Neural cell (in vitro differentiated cells): Measurements from ENCODE around the gene PTPRN2. TPM values are rescaled to one million over a fixed set of nuclear protein-coding genes. Genes with fewer than 3 reads are reported as not detected.

ENCODE experiments used
- H2AFZ ChIP-seq: fragments of 200-600, 300-800 bp; sonication (generic), shearing (Covaris generic); 2 replicates; pipeline ENCODE4 v1.6.0; 2014; ENCODE audit warnings: low read depth, mild to moderate bottlenecking, antibody characterized with exemption, low read length, moderate library complexity
- H3F3A ChIP-seq: fragments of 200-600 bp; shearing (Covaris generic); 2 replicates; pipeline ENCODE4 v1.6.1; 2016; ENCODE audit warnings: mild to moderate bottlenecking, moderate library complexity, mixed read lengths, antibody characterized with exemption, low read length; ENCODE audit not compliant: insufficient read depth, poor library complexity, severe bottlenecking
- H3K27ac ChIP-seq: fragments of 200-600, 300-800 bp; sonication (generic), shearing (Covaris generic); 2 replicates; pipeline ENCODE4 v1.5.1; 2014; ENCODE audit warnings: mild to moderate bottlenecking, low read length, moderate library complexity
- H3K27me3 ChIP-seq: fragments of 300-800, 200-600 bp; sonication (generic), shearing (Covaris generic); 2 replicates; pipeline ENCODE4 v1.6.0; 2014; ENCODE audit warnings: mild to moderate bottlenecking, low read depth, low read length, moderate library complexity; ENCODE audit not compliant: insufficient read depth
- H3K36me3 ChIP-seq: fragments of 300-800, 200-600 bp; sonication (generic), shearing (Covaris generic); 2 replicates; pipeline ENCODE4 v1.5.1; 2014; ENCODE audit warnings: mild to moderate bottlenecking, antibody characterized with exemption, low read length, moderate library complexity; ENCODE audit not compliant: insufficient read depth
- H3K4me2 ChIP-seq: fragments of 300-800, 200-600 bp; sonication (generic), shearing (Covaris generic); 2 replicates; pipeline ENCODE4 v1.6.0; 2014; ENCODE audit warnings: mild to moderate bottlenecking, low read length
- H3K4me3 ChIP-seq: fragments of 300-800, 200-600 bp; sonication (generic), shearing (Covaris generic); 2 replicates; pipeline ENCODE4 v1.5.1; 2014; ENCODE audit warnings: mild to moderate bottlenecking, low read length, moderate library complexity
- H3K79me2 ChIP-seq: fragments of 200-600 bp; shearing (Covaris generic); replicated peaks from 2 replicates; pipeline ENCODE4 v1.6.0; 2014; ENCODE audit warnings: mild to moderate bottlenecking, low read length, moderate library complexity; ENCODE audit not compliant: insufficient read depth
- H3K9ac ChIP-seq: fragments of 300-800, 200-600 bp; sonication (generic), shearing (Covaris generic); 2 replicates; pipeline ENCODE4 v1.6.1; 2016; ENCODE audit warnings: mild to moderate bottlenecking, low read length, mixed read lengths
- H3K9me2 ChIP-seq: fragments of 200-600 bp; shearing (Covaris generic); 2 replicates; pipeline ENCODE4 v1.6.1; 2016; ENCODE audit warnings: mild to moderate bottlenecking, low read length, mixed read lengths; ENCODE audit not compliant: insufficient read depth
- H3K9me3 ChIP-seq: fragments of 200-600, 300-800 bp; sonication (generic), shearing (Covaris generic); 2 replicates; pipeline ENCODE4 v1.6.1; 2016; ENCODE audit warnings: mild to moderate bottlenecking, mixed run types, low read length, moderate library complexity, mixed read lengths
- H4K20me1 ChIP-seq: fragments of 200-600 bp; shearing (Covaris generic); 2 replicates; pipeline ENCODE4 v1.6.1; 2016; ENCODE audit warnings: mild to moderate bottlenecking, mixed run types; ENCODE audit not compliant: insufficient read depth
- CTCF ChIP-seq: fragments of 450-650 bp; IDR thresholded peaks from 2 replicates; pipeline ENCODE4 v1.5.1; 2014; ENCODE audit warnings: antibody characterized with exemption, mild to moderate bottlenecking, moderate library complexity; ENCODE audit not compliant: poor library complexity, severe bottlenecking
- EP300 ChIP-seq: fragments of 450-650 bp; conservative IDR thresholded peaks from 2 replicates; pipeline ENCODE4 v1.6.1; 2014; ENCODE audit warnings: antibody characterized with exemption, mild to moderate bottlenecking, moderate library complexity; ENCODE audit not compliant: poor library complexity, severe bottlenecking
- EZH2 ChIP-seq: fragments of 200-600, 300-800 bp; shearing (Covaris generic), sonication (generic); IDR thresholded peaks from 2 replicates; pipeline ENCODE4 v1.6.1; 2014; ENCODE audit warnings: antibody characterized with exemption, low read length, borderline replicate concordance, mild to moderate bottlenecking; ENCODE audit not compliant: insufficient read depth, poor library complexity, severe bottlenecking
- MXI1 ChIP-seq: fragments of 450-650 bp; conservative IDR thresholded peaks from 2 replicates; pipeline ENCODE4 v1.6.1; 2014; ENCODE audit warnings: antibody characterized with exemption, mild to moderate bottlenecking; ENCODE audit not compliant: poor library complexity, severe bottlenecking
- POLR2AphosphoS5 ChIP-seq: IDR thresholded peaks from 2 replicates; pipeline ENCODE4 v1.6.1; 2012
- RAD21 ChIP-seq: fragments of 450-650 bp; conservative IDR thresholded peaks from 2 replicates; pipeline ENCODE4 v1.6.1; 2014; ENCODE audit warnings: antibody characterized with exemption, mild to moderate bottlenecking, moderate library complexity
- SMC3 ChIP-seq: fragments of 450-650 bp; conservative IDR thresholded peaks from 2 replicates; pipeline ENCODE4 v1.6.1; 2014; ENCODE audit warnings: antibody characterized with exemption, mild to moderate bottlenecking, moderate library complexity; ENCODE audit not compliant: poor library complexity
- TAF1 ChIP-seq: IDR thresholded peaks from 2 replicates; pipeline ENCODE4 v1.6.1; 2012; ENCODE audit warnings: low read depth
- polyA plus RNA-seq: library from polyadenylated mRNA; depleted of rRNA; stranded (reverse); fragments of >200 nt; gene quantifications from 2 replicates; pipeline ENCODE4 v1.2.3, GENCODE V29; 2014
- TF ChIP-seq, protein P1 (sequence below): IDR thresholded peaks from 2 replicates; pipeline ENCODE4 v1.6.1; 2012; ENCODE audit warnings: borderline replicate concordance

Gene PTPRN2
- polyA plus RNA-seq, 1 donor from 2014 or later = 31.0 TPM

DNA sequence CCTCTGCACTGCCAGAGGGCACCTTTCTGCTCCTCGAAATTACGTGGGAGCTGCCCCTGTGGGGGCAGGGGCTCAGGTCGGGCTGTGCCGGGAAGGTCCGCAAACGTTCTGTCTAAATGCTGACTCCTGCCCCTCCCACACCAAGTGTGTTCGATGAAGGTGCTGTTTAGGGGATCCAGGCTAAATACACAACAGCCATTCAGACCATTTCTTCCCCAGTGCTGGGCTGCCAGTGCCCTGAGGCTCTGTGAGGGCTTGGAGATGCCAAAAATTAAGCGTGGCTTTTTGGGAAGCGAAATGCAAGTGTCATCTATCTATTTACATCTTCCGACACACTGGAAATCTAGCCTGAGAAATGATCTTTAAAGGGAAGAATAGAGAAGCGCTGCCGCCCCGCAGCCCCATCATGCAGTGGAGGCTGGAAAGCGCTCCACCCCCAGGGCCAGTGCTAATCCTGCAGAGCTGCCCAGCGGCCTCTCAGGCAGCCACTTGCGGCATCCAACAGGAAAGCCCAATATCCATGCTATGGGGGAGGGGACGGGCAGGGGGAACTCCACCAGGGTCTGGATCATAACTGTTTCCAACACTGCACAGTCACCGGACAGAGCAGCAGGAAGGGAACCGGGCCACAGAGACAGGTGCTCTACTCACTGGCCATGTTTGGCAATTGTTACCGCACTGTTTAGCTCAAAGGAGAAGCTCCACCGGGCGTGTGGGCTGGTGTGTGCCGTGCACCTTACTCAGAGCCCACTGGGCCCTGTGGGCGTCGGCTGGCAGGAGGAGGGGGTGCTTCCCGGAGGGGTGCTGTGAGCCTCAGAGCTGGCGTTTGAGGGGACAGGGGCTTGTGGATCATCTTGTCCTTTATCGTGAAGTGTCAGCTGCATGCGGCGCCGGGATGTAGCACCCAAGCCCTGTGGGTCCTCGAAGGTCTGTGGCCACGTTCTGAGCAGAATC lies 1045.3 kb downstream of the PTPRN2 start:
- Histone ChIP-seq H3K36me3 (peaks cover 12% of the 10 kb centered on the region), H2AFZ (no peak overlapping the region), H3K9ac (no peak overlapping the region), H3K27me3 (no peaks in the 10 kb centered on the region), H3F3A (no peaks in the 10 kb centered on the region), H3K4me2 (no peak overlapping the region), H3K79me2 (no peaks in the 10 kb centered on the region), H3K9me3 (no peaks in the 10 kb centered on the region), H3K4me3 (no peak overlapping the region), H3K9me2 (no peaks in the 10 kb centered on the region), H4K20me1 (no peaks in the 10 kb centered on the region), H3K27ac (no peak overlapping the region)
- TF ChIP-seq EP300 (no peak), EZH2 (no peak), TAF1 (no peak), POLR2AphosphoS5 (no peak), CTCF (no peak), SMC3 (no peak)
- TF ChIP-seq, protein P1, sequence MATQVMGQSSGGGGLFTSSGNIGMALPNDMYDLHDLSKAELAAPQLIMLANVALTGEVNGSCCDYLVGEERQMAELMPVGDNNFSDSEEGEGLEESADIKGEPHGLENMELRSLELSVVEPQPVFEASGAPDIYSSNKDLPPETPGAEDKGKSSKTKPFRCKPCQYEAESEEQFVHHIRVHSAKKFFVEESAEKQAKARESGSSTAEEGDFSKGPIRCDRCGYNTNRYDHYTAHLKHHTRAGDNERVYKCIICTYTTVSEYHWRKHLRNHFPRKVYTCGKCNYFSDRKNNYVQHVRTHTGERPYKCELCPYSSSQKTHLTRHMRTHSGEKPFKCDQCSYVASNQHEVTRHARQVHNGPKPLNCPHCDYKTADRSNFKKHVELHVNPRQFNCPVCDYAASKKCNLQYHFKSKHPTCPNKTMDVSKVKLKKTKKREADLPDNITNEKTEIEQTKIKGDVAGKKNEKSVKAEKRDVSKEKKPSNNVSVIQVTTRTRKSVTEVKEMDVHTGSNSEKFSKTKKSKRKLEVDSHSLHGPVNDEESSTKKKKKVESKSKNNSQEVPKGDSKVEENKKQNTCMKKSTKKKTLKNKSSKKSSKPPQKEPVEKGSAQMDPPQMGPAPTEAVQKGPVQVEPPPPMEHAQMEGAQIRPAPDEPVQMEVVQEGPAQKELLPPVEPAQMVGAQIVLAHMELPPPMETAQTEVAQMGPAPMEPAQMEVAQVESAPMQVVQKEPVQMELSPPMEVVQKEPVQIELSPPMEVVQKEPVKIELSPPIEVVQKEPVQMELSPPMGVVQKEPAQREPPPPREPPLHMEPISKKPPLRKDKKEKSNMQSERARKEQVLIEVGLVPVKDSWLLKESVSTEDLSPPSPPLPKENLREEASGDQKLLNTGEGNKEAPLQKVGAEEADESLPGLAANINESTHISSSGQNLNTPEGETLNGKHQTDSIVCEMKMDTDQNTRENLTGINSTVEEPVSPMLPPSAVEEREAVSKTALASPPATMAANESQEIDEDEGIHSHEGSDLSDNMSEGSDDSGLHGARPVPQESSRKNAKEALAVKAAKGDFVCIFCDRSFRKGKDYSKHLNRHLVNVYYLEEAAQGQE = no peak

DNA sequence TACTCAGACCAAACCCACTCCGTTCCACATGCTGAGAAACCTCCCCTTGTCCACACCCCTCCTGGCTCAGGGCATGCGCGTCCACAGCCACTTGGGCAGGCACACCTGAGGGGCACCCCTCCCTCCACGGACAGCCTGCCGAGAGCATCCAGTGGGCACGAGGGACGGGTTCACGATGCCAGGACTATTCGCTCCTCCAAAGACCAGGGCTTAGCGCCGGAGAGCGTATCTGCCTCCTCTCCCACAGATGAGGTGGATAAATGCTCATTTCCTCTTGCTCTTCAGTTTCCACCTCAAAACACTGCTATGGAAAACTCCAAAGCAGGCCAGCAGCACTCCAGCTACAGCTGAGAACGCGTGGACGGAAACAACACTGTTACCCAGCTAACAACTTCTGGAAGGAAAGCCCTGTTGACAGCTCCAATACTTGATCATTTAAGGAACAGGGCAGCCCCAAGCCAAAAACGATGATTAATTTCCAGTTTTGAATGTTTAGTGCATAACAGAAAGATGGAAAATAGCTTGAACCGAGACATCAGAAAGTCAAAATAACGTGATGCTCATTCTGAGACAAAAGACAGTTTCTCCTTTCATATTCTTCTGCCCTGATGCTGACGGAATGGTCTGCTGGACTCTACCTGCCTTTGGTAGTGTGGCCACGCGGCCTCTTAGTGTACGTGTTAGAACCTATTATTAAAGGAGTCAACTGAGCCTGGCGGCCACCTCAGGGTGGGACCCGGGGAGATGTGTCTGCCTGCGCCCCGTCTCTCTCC lies 1046.1 kb downstream of the PTPRN2 start:
- H3K4me3 ChIP-seq = peak overlapping the region; percentile 3
- no peaks in the 10 kb centered on the region for H4K20me1 ChIP-seq
- H3K36me3 ChIP-seq = peaks cover 3% of the 10 kb centered on the region
- no peaks in the 10 kb centered on the region for H3K9me2 ChIP-seq
- TF ChIP-seq RAD21 = no peak
- no peak for TF ChIP-seq EZH2
- no peak for TF ChIP-seq SMC3
- no peak for TF ChIP-seq EP300
- TF ChIP-seq, protein P1 = no peak
- TF ChIP-seq MXI1 = no peak
- no peak for TF ChIP-seq CTCF
- TF ChIP-seq TAF1 = no peak
- no peak for TF ChIP-seq POLR2AphosphoS5
- H3K79me2 ChIP-seq = no peaks in the 10 kb centered on the region
- no peak overlapping the region for H3K9ac ChIP-seq
- no peak overlapping the region for H2AFZ ChIP-seq
- H3K4me2 ChIP-seq = no peak overlapping the region
- no peaks in the 10 kb centered on the region for H3K27me3 ChIP-seq
- no peaks in the 10 kb centered on the region for H3K9me3 ChIP-seq
- H3F3A ChIP-seq = no peaks in the 10 kb centered on the region
- H3K27ac ChIP-seq = no peak overlapping the region
